GM19372 (cell line): ENCODE measurements around the gene CDC42BPA.
"Not testable (repeated sequence)": the region's sequence is repeated elsewhere in the genome, so short reads cannot be mapped to it uniquely, and the experiment has no call there.

ENCODE experiments used
- ATAC-seq: cut with Tn5 transposase; IDR thresholded peaks from one replicate; pipeline ENCODE4 v1.9.1; 2021; ENCODE audit warnings: mild to moderate bottlenecking, low read depth, moderate library complexity; ENCODE audit not compliant: unreplicated experiment

CDC42BPA gene

GRCh38 chr1:227270554-227270953, 47.7 kb downstream of the CDC42BPA start:
- no peak for ATAC-seq

GRCh38 chr1:227268943-227269342, 49.3 kb downstream of the CDC42BPA start:
- no peak for ATAC-seq

GRCh38 chr1:227265891-227266290, 52.4 kb downstream of the CDC42BPA start:
- ATAC-seq = no peak

- no peak for ATAC-seq
Measured at GRCh38 chr1:227263869-227264268, 54.4 kb downstream of the CDC42BPA start.

GRCh38 chr1:227261501-227261900, 56.8 kb downstream of the CDC42BPA start:
- ATAC-seq = no peak

GRCh38 chr1:227260433-227260832, 57.9 kb downstream of the CDC42BPA start:
- ATAC-seq = no peak

- no peak for ATAC-seq
Measured at GRCh38 chr1:227257964-227258363, 60.3 kb downstream of the CDC42BPA start.

GRCh38 chr1:227255086-227255732, 63.1 kb downstream of the CDC42BPA start:
- ATAC-seq = no peak

GRCh38 chr1:227253065-227253464, 65.2 kb downstream of the CDC42BPA start:
- no peak for ATAC-seq

- no peak for ATAC-seq
Measured at GRCh38 chr1:227245613-227246320, 72.5 kb downstream of the CDC42BPA start.

- no peak for ATAC-seq
Measured at GRCh38 chr1:227244339-227245118, 73.8 kb downstream of the CDC42BPA start.

GRCh38 chr1:227242811-227243682, 75.2 kb downstream of the CDC42BPA start:
- no peak for ATAC-seq

- no peak for ATAC-seq
Measured at GRCh38 chr1:227240983-227241382, 77.3 kb downstream of the CDC42BPA start.

GRCh38 chr1:227234998-227235405, 83.3 kb downstream of the CDC42BPA start:
- ATAC-seq = no peak

GRCh38 chr1:227231128-227231527, 87.2 kb downstream of the CDC42BPA start:
- ATAC-seq = not testable (repeated sequence)

GRCh38 chr1:227228201-227228600, 90.1 kb downstream of the CDC42BPA start:
- no peak for ATAC-seq

- no peak for ATAC-seq
Measured at GRCh38 chr1:227227761-227228160, 90.5 kb downstream of the CDC42BPA start.

GRCh38 chr1:227225715-227226346, 92.5 kb downstream of the CDC42BPA start:
- no peak for ATAC-seq

- no peak for ATAC-seq
Measured at GRCh38 chr1:227223171-227223806, 95.0 kb downstream of the CDC42BPA start.
